HG02885 (cell line): Measurements from ENCODE around the gene ANKUB1.

ENCODE experiments used
- ATAC-seq: cut with Tn5 transposase; IDR thresholded peaks from one replicate; pipeline ENCODE4 v1.9.1; 2021; ENCODE audit warnings: mild to moderate bottlenecking; ENCODE audit not compliant: unreplicated experiment, poor library complexity

The ANKUB1 gene

GRCh38 chr3:149716984-149717383 is 75.4 kb downstream of the ANKUB1 start:
- no peak for ATAC-seq

DNA sequence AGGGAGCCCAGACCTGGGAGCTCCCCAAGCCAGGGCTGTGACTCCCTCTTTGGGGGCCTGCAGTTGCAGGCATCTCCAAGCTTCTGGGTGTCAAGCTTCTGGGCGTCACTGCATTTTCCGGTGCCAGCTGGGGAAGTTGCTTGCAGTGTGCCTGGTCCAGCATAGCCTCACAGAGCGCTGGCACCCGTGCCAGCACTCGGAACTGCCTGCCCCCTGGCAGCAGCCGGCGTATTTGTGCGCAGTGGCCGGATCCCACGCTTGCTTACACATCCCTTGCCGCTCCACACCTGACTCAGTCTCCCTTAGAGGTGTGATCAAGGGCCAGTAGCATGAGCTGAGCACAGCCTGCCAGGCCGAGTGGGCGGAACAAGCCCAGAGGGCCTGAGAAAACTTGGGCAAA is 77.1 kb downstream of the ANKUB1 start:
- ATAC-seq, result no peak

DNA sequence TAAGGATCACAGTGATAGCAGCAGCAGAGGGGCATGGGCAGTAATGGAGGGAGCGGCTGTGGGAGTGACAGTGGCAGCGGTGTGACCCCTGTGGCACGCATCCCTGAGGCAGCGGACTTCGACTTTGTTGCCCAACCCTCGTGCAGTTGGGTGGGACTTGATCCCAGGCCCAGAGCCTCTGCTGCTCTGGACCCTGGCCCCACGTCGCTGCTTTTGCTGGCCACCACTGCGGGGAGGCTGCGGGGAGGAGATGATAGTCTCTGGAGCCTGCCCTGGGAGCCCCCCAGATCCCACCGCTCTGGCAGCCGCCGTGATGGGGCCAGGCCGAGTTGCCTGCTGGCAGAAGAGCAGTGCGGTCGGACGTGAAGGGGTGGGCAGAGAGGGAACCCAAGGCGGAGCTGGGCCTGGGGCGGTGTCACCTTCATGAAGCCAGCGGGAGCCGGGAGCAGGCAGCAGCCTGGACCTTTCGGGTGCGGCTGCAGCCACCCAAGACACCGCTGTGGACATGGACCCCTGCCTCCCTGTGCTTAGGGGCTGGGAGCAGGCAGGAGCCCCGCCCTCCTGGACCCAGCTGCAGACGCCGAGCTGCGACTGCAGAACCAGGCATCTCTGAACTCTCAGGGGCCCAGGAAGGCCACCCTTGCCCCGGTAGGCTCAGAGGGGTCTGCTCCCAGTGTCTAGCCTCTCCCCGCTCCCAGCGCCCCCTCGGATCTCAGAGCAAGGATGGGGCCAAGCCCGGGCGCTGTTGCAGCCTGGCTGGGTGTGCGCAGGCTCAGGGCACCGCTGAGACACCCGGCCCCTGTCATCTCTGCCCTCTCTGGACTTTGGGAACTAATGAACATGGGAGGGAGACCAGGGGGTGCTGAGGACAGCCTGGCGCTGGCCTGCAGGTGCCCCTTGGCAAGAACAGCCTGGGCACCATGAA is 78.4 kb downstream of the ANKUB1 start:
- no peak for ATAC-seq
